Fibroblast of the aortic adventitia (primary cell): ENCODE data around the gene ABCC3. TPM values are rescaled to one million over a fixed set of nuclear protein-coding genes. Genes with fewer than 3 reads are reported as not detected.
A peak's percentile ranks its signal among the peaks of the same experiment; 100 is the strongest.
"Not testable (repeated sequence)": the region's sequence is repeated elsewhere in the genome, so short reads cannot be mapped to it uniquely, and the experiment has no call there.

Experiments used
- DNase-seq: peaks from one replicate; pipeline ENCODE4 v3.0.0-alpha.2; 2010; ENCODE audit warnings: low read depth
- H3K4me3 ChIP-seq: 2 replicates; pipeline ENCODE4 v1.5.1; 2011; ENCODE audit warnings: low read depth, mild to moderate bottlenecking, control low read depth, low read length, moderate library complexity
- total RNA-seq: library from RNA; depleted of rRNA; stranded (reverse); fragments of >200 nt; gene quantifications from 2 replicates; pipeline ENCODE4 v1.2.3, GENCODE V29; 2012; ENCODE audit warnings: low replicate concordance
- TF ChIP-seq, protein P1 (sequence below): IDR thresholded peaks from 2 replicates; pipeline ENCODE4 v1.5.1; 2011; ENCODE audit warnings: mild to moderate bottlenecking, low read length, control low read depth, inconsistent platforms; ENCODE audit not compliant: insufficient read depth

ABCC3 gene
- total RNA-seq, 1 donor, result 12.5 TPM

DNA sequence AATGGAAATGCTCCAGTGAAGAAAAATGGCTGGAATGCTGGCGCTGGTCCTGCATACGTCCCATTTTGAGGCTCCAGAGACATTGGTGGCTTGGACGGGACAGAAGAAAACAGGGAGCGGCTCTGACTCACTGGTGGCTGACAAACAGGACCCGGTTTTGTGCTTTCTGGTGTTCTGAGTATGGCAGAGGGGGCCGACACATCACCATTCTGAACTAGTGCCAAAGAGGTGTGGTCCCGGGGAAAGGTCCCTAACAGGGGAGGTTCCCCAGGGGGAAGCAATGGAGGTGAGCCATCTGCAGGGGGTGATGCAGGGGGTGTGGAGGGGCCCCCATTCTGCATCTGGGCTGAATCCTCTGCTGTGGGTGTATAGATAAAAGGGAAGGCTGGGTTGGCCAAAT, 64.7 kb downstream of the ABCC3 start:
- TF ChIP-seq, protein P1, sequence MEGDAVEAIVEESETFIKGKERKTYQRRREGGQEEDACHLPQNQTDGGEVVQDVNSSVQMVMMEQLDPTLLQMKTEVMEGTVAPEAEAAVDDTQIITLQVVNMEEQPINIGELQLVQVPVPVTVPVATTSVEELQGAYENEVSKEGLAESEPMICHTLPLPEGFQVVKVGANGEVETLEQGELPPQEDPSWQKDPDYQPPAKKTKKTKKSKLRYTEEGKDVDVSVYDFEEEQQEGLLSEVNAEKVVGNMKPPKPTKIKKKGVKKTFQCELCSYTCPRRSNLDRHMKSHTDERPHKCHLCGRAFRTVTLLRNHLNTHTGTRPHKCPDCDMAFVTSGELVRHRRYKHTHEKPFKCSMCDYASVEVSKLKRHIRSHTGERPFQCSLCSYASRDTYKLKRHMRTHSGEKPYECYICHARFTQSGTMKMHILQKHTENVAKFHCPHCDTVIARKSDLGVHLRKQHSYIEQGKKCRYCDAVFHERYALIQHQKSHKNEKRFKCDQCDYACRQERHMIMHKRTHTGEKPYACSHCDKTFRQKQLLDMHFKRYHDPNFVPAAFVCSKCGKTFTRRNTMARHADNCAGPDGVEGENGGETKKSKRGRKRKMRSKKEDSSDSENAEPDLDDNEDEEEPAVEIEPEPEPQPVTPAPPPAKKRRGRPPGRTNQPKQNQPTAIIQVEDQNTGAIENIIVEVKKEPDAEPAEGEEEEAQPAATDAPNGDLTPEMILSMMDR, result no peak
- H3K4me3 ChIP-seq, result no peak overlapping the region
- DNase-seq, result no peak

DNA sequence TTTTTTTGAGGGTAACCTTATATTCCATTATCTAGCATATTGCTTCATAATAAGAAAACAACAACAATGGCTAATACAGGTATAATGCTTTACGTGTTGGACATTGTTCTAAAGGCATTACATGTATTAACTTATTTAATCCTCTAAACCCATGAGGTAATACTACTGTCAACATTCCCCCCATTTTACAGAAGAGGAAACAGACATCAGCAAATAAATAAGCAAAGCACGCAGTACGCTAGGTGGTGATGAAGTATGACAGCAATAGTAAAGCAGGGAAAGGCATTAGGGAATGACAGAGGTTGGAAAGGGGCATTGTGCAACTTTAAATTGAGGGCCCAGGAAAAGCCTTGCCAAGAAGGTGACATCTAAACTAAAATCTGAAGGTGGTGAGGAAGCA, 68.5 kb downstream of the ABCC3 start:
- TF ChIP-seq, protein P1, result no peak
- no peak overlapping the region for H3K4me3 ChIP-seq

DNA sequence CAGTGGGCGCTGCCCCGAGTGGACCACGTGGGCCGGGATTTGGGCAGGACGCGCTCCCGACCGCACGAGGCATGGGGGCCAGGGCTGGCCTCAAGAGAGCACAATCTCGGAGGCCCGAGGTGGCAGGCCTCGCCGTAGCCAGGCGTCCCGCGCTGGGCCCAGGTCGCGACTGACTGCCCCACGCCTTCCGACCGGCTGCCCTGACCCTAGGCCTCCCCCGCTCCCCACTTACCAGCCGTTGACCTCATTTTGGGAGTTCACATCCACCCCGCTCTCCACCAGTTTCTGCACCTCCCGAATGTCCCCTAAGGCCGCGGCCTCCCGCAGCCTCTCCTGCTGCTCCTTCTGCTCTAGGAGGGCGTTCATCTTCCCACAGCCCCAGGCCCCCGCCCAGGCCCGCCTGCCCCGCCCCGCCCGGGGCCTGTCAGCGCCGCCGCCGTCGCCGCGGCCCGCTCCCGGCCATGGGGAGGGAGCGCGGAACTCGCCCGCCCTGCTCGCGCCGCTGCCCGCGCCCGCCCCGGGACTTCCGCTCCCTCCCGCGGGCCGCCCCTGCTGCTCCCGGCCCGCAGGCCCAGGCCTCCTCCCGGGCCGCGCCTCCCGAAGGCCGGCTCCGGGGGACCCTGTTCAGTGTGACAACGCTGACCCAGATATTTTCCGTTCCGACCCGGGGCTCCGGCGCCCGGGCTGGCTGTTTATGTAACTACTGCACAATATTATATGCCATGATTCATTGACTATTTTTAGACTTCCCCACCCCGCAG, 72.8 kb downstream of the ABCC3 start, which contains the start of gene ANKRD40:
Gene ANKRD40, minus strand, starts transcription at position 626 of the 761 bp plus-strand sequence. Its CDS starts 260 bp downstream, at position 366.
- TF ChIP-seq, protein P1, result no peak
- peak within 1 kb of the TSS; percentile 83 for H3K4me3 ChIP-seq
- DNase-seq, result peak; percentile 94

More for the DNA sequence above, 68.5 kb downstream of the ABCC3 start:
- DNase-seq, result no peak

DNA sequence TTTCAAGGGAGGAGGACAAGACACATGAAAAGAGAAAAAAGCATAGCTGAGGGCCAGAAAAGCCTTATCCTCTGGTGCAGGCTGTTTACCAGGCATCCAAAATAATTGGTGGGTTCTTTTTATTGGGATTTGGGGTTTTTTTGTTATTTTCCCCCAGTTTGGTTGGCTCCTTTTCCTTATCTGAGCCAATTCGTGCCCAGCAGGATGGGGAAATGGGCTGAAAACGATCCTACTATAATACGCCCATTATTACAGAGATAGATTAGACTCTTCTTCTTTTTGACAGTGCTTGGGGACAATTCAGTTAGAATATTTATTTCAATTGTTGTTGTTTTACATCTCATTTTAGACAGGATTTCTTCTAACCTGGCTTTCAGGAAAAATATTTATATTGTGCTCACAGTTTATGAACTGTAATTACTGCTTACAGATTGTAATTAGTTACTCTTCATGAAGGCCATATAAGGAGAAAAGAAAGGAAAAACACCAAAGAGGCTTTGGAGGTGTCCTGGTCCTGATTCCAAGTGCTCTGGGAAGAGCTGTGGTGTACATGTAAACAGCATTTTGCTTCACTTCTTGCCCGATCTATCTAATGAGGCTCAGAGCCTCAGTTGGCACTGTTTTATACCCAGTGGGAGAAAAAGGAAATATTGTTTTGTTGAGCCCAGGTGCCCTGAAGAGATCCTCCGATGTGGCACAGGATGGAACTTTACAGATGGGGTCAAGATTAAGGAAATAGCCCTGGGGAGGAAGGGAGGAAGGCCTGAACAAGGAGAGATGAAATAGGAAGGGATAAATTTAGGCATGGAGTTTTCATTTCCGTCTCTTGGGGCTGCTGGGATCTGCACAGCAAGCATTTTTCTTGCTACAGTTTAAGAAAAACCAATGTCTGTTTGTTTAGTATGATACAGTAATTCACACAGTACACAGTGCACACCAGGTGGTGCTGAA, 73.6 kb downstream of the ABCC3 start:
- DNase-seq, result peak; percentile 37
- peak overlapping the region; percentile 83 for H3K4me3 ChIP-seq
- TF ChIP-seq, protein P1, result no peak

DNA sequence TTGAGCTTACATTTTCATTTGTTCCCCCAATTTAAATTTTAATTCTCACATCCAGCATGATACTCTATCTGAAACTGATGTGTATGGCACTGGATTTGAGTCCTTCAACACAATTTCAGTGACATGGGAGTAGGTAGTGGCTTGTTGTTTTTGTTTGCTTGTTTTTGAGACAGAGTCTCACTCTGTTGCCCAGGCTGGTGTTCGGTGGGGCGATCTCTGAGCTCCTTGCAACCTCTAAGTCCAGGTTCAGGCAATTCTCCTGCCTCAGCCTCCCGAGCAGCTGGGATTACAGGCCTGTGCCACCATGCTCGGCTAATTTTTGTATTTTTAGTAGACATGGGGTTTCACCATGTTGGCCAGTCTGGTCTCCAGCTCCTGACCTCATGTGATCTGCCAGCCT, 74.4 kb downstream of the ABCC3 start:
- not testable (repeated sequence) for H3K4me3 ChIP-seq

DNA sequence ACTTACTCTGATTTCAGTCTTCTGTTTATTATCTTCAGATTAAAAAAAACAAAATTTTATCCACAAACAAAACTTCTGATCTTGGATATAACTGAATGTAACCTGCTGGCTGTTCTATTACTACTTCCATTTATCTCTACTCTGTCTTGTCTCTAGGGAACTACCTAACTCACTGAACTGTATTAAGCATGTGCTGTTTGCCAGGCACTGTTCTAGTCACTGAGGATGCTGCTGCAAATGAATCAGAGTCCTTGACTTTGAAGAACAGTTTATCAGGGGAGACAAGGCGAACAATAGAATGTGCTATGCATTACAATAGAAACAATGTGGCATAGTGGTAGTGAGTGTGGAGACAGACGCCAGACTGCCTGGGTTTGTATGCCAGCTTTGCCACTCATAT, 75.3 kb downstream of the ABCC3 start:
- DNase-seq, result no peak
- TF ChIP-seq, protein P1, result no peak
- no peak overlapping the region for H3K4me3 ChIP-seq

More for the DNA sequence above, 74.4 kb downstream of the ABCC3 start:
- not testable (repeated sequence) for DNase-seq

DNA sequence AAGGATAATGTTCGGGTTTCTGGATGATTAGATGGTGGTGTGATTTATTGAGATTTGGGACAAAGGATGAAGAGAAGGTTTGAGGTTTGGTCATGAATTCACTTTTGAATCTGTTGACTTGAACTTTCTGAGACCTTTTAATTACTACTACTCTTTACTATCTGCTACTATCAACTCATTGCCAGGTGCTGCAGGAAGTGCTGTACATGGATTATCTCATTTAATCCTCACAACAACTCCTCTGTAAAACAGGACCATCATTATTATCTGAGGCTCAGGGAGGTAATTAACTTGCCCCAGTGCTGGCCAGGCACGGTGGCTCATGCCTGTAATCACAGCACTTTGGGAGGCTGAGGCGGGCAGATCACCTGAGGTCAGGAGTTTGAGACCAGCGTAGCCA, 76.0 kb downstream of the ABCC3 start:
- DNase-seq, result no peak
- no peak overlapping the region for H3K4me3 ChIP-seq
- TF ChIP-seq, protein P1, result no peak
